Endometrium (tissue), 2 donors: Measurements from ENCODE around the gene KRCC1.

ENCODE experiments used
- FAIRE-seq: peaks from 2 replicates; lab custom pipeline; 2012; peaks lifted over from hg19 to GRCh38; lab: Jason Lieb, UNC
- donor health status: control.
- donor health status: control.

Gene KRCC1

GRCh38 chr2:88055371-88056128 is at the start of gene KRCC1:
KRCC1 (minus strand) TSS chr2:88055783; CDS start chr2:88028563, 27,220 bp downstream.
- no peak for FAIRE-seq

- no peak for FAIRE-seq
Measured at GRCh38 chr2:88100489-88100858, 44.9 kb upstream of the KRCC1 start.

GRCh38 chr2:88099798-88100488 is 44.4 kb upstream of the KRCC1 start:
- no peak for FAIRE-seq

- FAIRE-seq: no peak
Measured at GRCh38 chr2:88098558-88098900, 42.9 kb upstream of the KRCC1 start.

DNA sequence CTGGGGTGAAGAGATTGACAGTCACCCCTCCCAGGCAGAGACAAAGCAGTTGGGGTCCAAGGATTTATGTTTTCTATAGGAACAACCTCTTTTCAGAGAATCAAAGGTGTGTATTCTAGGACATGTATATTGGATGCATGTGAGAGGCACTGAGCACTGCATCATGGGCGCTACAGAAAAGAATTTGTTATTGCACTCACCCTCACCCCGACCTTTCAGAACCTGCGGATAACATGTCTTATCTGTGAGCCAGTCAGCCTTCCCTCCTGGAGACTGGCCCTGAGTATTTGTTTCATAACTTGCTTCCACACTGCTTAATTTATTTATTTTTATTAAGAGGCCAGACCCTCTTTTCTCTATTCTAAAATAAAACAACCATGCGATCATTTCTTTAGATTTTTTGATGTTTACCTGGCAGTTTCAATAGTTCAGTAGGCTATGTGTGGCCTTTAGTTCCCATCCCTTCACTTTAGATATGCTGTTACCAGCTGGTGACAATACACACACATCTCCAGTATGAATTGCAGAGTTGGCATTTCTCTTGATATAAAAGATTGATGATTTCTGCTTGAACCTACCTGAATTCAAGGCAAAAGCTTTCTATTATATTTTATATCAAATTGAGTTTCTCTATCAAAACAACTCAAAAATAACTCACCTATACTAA is 42.4 kb upstream of the KRCC1 start:
- FAIRE-seq: no peak

DNA sequence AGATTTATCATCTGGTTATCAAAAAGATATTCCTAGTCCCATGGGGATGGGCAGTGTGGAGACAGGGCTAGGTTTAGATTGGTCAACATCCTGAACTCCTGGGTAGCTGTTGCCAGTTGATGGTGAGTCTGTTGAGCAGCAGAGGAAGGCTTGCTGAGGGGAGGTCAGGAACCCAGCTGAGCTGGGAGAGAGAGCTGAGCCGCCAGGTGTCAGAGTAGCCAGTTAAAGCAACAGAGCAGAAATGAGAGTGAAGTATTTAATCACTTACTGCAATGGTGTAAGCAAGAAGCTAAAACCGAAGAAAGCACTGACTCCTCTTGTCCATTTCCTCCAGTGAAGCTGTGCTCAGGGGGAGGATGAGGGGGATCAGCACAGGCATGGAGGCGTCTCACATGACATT is 41.6 kb upstream of the KRCC1 start:
- FAIRE-seq: no peak

GRCh38 chr2:88096708-88097107 is 41.1 kb upstream of the KRCC1 start:
- FAIRE-seq: no peak

- no peak for FAIRE-seq
Measured at GRCh38 chr2:88095022-88095421, 39.4 kb upstream of the KRCC1 start.

- no peak for FAIRE-seq
Measured at GRCh38 chr2:88092773-88093172, 37.2 kb upstream of the KRCC1 start.

- no peak for FAIRE-seq
Measured at GRCh38 chr2:88091943-88092342, 36.4 kb upstream of the KRCC1 start.

- FAIRE-seq: no peak
Measured at GRCh38 chr2:88090446-88091283, 35.1 kb upstream of the KRCC1 start.

DNA sequence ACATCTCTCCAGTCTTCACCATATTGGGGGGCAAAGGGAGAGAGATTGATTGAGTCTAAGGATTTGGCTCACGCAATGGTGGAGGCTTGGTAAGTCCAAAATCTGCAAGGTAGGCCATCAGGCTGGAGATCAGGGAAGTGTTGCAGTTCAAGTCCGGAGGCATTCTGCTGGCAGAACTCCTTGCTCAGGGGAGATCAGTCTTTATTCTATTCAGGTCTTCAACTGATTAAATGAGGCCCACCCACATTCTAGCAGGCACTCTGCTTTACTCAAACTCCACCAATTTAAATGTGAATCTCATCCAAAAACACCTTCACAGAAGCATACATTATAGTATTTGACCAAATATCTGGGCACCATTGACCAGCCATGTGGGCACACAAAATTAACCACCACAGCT is 33.4 kb upstream of the KRCC1 start:
- FAIRE-seq: no peak

DNA sequence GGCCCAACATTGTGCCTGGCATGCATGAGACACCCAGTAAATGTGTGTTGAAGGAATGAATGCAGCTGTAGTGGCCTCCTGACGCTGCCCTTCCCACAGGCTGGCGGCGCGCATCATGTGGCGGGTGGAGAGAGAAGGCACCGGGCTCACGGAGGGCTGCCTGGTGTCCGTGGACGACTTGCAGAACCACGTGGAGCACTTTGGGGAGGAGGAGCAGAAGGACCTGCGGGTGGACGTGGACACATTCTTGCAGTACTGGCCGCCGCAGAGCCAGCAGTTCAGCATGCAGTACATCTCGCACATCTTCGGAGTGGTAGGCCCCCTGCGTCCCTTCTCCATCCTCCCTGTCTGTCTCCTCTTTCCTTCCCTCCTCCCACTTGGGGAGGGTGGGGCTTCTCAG is 32.2 kb upstream of the KRCC1 start:
- FAIRE-seq: no peak

DNA sequence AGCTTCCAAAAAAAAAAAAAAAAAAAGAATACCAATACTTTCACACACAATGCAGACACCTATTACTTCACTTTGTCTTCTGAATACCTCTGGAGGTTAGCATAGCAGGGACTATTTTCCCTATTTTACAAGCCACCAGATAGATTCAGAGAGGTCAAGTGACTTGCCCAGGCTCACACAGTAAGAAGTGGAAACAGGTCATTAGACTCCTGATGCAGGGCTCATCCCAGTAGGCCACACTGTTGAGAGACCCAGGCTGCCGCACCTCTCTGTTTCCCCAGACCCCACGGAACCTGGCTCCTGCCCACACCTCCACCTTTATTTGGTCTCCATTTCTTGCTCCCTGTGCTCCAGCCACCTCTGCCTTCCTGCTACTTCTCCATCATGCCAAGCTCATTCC is 31.5 kb upstream of the KRCC1 start:
- FAIRE-seq: no peak

GRCh38 chr2:88086401-88086800 is 30.8 kb upstream of the KRCC1 start:
- FAIRE-seq: no peak

DNA sequence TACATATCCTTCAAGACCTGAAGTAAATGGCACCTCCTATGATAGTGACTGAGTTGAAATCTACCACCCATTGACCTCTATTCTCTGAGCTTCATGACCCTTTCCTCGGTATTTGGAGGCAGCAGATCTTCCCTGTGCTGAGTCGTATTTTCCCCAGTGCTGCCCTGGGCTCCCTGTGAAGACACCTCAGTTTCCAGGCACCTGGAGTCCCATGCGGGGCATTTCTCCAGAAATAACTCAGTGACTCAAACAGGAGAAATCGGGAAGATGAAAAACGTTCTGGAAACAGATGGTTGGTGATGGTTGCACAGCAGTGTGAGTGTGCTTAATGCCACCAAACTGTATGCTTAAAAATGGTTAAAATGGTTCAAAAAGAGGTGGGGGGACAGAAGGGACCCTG is 30.0 kb upstream of the KRCC1 start:
- no peak for FAIRE-seq

- no peak for FAIRE-seq
Measured at GRCh38 chr2:88085099-88085498, 29.5 kb upstream of the KRCC1 start.

DNA sequence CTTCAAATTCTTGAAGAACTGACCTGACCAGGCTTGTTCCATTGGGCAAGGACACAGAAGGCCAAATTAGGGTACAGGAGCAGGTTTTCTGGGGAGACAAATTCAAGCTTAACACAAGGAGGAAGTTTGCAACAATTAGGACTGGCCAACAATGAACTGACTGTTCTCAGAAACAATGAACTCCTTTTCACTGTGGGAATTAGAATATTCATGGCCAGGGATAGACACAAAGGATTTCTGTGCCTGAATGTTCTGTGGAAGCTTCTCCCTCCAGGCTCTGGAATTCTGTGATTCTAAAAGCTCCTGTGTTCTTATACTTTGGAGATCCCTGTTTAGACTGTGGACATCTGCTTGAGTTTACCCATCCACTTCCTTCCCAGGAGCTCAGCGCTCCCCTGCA is 27.2 kb upstream of the KRCC1 start:
- FAIRE-seq: no peak

DNA sequence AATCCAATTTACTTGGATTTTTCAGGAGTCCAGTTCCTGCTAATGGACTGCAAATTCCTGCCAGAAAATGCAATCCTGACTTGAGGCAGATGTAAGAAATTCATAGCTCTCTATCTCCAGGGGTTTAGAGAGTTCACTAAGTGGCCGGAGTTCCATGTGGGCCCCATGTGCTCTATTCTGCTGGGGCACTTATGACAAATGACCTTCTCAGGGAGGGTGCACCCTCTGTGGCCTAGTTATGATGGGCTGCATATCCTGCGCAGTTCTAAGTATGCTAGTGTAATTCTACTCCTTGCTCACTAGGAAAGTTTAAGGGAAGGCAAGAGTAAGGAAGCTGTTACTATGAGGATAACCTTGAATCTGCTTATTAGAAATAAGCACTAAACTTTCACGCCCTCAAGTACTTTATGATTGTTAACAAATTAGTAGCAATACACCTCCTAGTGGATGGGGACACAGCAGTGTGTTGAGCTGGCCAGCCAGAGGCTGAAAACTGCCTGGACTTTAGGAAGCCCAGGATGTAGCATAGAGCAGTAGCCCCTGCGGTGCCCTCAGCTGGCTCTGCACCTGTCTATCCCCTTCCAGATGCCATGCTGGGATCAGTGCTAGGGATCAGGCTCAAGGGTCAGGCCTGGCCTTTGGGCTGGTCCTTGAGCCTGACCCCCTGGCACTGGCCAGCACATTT is 26.5 kb upstream of the KRCC1 start:
- no peak for FAIRE-seq

- FAIRE-seq: no peak
Measured at GRCh38 chr2:88080545-88080944, 25.0 kb upstream of the KRCC1 start.

DNA sequence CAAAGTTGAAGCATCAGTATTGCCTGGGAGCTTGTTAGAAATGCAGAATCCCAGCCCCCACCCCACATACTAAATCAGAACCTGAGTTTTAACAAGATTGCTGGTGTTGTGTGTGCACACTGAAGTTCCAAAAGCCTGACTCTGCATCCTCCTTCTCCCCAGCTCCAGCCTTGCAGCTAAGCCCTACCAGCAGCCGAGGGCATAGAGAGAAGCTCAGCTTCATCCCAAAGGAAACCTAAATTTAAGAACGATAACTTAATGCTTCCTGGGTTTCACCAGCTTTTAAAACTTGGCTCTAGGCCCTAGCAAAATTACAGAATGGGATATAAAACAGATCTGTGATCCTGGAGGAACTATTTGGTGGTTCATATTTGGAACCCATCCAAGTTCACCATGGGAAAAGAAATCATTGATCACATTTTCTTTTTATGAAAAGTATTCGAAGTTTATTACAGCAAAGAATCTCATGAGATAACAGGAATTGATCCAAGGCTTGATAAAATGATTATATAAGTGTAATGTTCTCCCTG is 23.1 kb upstream of the KRCC1 start:
- FAIRE-seq: no peak

DNA sequence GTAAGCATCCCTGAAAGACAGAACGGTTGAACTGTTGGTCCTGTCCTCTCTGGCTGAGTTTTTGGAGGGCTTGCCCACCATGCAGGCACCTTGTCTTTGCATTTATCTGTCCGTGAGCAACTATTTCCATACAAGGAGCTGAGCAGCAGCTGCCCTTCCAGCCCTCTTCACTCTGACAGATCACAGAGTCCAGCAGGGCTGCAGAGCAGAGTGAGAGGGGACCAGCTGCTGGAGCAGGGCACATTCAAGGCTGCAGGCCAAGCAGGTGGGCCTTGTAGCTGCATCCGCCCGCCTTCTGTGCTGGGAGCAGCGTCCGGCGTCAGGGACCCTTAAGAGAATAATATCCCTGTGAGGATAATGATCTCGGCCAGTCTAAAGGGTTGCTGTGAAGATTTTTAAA is 21.5 kb upstream of the KRCC1 start:
- no peak for FAIRE-seq
